Renal cortex interstitium (tissue), 15 donors: Measurements from ENCODE around the gene KLHL15. TPM values are rescaled to one million over a fixed set of nuclear protein-coding genes. Genes with fewer than 3 reads are reported as not detected.
A peak's percentile ranks its signal among the peaks of the same experiment; 100 is the strongest.
"Not testable (repeated sequence)": the region's sequence is repeated elsewhere in the genome, so short reads cannot be mapped to it uniquely, and the experiment has no call there.

ENCODE experiments used
- DNase-seq, 11 donors: peaks; one replicate each; pipeline ENCODE4 v3.0.0-alpha.2; 2013; ENCODE audit warnings: low read depth in 9 of 11, low spot score in 4 of 11; ENCODE audit errors: extremely low read depth in 1 of 11
- long read RNA-seq, 16 experiments: transcript quantifications; one replicate each; lab custom pipeline, GENCODE V29; 2026
- polyA plus RNA-seq, 3 donors: library from polyadenylated mRNA; unstranded; fragments of 120-200 nt; gene quantifications; one replicate each; pipeline ENCODE4 v1.2.1, GENCODE V29; 2013; ENCODE audit not compliant: insufficient read length in 3 of 3

The KLHL15 gene, protein sequence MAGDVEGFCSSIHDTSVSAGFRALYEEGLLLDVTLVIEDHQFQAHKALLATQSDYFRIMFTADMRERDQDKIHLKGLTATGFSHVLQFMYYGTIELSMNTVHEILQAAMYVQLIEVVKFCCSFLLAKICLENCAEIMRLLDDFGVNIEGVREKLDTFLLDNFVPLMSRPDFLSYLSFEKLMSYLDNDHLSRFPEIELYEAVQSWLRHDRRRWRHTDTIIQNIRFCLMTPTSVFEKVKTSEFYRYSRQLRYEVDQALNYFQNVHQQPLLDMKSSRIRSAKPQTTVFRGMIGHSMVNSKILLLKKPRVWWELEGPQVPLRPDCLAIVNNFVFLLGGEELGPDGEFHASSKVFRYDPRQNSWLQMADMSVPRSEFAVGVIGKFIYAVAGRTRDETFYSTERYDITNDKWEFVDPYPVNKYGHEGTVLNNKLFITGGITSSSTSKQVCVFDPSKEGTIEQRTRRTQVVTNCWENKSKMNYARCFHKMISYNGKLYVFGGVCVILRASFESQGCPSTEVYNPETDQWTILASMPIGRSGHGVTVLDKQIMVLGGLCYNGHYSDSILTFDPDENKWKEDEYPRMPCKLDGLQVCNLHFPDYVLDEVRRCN
- 10 to 100 TPM; 13.2 to 16.6 (median 14.0) TPM for polyA plus RNA-seq
- long read RNA-seq, donor 1 = 0 reads
- long read RNA-seq, donor 2, partial matches to known transcripts = 7 of 21 reads
- long read RNA-seq, donor 2, other reads (novel, unspliced or antisense) = 14 of 21 reads
- long read RNA-seq, donor 3 = 0 reads
- long read RNA-seq, donor 4, partial matches to known transcripts = 37 of 37 reads
- long read RNA-seq, donor 4, other reads (novel, unspliced or antisense) = 0 of 37 reads
- long read RNA-seq, donor 5, partial matches to known transcripts = 5 of 5 reads
- long read RNA-seq, donor 5, other reads (novel, unspliced or antisense) = 0 of 5 reads
- long read RNA-seq, donor 6, partial matches to known transcripts = 6 of 6 reads
- long read RNA-seq, donor 6, other reads (novel, unspliced or antisense) = 0 of 6 reads
- long read RNA-seq, donor 7 = 0 reads
- long read RNA-seq, donor 8 = 0 reads
- long read RNA-seq, donor 9 = 0 reads
- long read RNA-seq, donor 10 = 0 reads
- long read RNA-seq, donor 11, partial matches to known transcripts = 161 of 177 reads
- long read RNA-seq, donor 11, other reads (novel, unspliced or antisense) = 16 of 177 reads
- long read RNA-seq, donor 12 = 0 reads
- long read RNA-seq, donor 13, partial matches to known transcripts = 7 of 7 reads
- long read RNA-seq, donor 13, other reads (novel, unspliced or antisense) = 0 of 7 reads
- long read RNA-seq, donor 14 = 0 reads
- long read RNA-seq, donor 15 = 0 reads
- long read RNA-seq, donor 16, partial matches to known transcripts = 132 of 132 reads
- long read RNA-seq, donor 16, other reads (novel, unspliced or antisense) = 0 of 132 reads

- DNase-seq = no peak
Measured at GRCh38 chrX:24027086-24027485, at the start of gene KLHL15. Gene KLHL15 (minus strand): TSS chrX:24027186. CDS start chrX:24006693, 20,493 bp downstream.

DNA sequence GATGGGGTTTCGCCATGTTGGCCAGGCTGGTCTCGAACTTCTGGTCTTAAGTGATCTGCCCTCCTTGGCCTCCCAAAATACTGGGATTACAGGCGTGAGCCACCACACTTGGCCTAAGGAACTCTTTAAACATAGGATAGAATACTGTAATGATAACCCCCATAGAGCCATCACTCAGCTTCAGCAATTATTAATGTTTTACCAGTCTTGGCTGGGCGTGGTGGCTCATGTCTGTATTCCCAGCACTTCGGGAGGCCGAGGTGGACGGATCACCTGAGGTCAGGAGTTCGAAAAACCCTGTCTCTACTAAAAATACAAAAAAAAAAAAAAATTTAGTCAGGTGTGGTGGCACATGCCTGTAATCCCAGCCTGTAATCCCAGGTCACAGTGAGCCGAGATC, 42.9 kb upstream of the KLHL15 start:
- DNase-seq = no peak

DNA sequence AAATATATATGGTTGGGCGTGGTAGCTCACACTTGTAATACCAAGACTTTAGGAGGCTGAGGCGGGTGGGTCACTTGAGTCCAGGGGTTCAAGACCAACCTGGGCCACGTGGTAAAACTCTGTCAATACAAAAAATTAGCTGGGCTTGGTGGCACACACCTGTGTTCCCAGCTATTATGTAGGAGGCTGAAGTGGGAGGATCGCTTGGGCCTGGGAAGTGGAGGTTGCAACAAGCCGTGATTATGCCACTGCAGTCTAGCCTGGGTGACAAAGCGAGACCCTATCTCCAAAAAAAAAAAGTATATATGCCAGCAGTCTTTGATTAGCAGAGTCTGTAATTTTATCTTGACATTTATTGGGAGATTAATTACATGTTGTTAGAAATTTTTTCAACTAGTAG, 36.5 kb upstream of the KLHL15 start:
- no peak for DNase-seq

- no peak for DNase-seq
Measured at GRCh38 chrX:24055043-24055356, 28.0 kb upstream of the KLHL15 start.

- peak; percentile 65 to 96 (median 91) for DNase-seq
Measured at GRCh38 chrX:24054182-24055042, 27.4 kb upstream of the KLHL15 start, which contains the start of gene EIF2S3. Gene EIF2S3 (plus strand): TSS chrX:24054956. CDS start chrX:24054969, 13 bp downstream.

- not testable (repeated sequence) for DNase-seq
Measured at GRCh38 chrX:24050522-24051318, 23.7 kb upstream of the KLHL15 start.

- not testable (repeated sequence) for DNase-seq
Measured at GRCh38 chrX:24049643-24050042, 22.7 kb upstream of the KLHL15 start.

DNA sequence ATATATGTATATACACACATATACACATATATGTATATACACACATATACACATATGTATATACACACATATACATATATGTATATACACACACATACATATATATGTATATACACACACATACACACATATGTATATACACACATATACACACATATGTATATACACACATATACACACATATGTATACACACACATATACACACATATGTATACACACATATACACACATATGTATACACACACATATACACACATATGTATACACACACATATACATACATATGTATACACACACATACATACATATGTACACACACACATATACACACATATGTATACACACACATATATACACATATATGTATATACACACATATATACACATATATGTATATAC, 19.1 kb upstream of the KLHL15 start:
- DNase-seq = not testable (repeated sequence)

DNA sequence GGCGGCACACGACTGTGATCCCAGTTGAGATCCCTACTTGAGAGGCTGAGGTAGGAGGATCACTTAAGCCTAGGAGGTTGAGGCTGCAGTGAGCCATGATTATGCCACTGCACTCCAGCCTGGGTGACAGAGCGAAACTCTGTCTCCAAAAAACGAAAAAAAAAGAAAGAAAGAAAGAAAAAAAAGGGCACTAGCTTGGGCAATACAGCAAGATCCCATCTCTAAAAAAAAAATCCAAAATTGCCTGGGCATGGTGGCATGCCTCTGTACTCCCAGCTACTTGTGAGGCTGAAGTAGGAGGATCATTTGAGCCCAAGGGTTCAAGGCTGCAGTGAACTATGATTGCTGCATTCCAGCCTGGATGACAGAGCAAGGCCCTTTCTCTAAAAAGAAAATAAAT, 10.7 kb upstream of the KLHL15 start:
- no peak for DNase-seq

GRCh38 chrX:24034485-24034884, 7.5 kb upstream of the KLHL15 start:
- DNase-seq = no peak

DNA sequence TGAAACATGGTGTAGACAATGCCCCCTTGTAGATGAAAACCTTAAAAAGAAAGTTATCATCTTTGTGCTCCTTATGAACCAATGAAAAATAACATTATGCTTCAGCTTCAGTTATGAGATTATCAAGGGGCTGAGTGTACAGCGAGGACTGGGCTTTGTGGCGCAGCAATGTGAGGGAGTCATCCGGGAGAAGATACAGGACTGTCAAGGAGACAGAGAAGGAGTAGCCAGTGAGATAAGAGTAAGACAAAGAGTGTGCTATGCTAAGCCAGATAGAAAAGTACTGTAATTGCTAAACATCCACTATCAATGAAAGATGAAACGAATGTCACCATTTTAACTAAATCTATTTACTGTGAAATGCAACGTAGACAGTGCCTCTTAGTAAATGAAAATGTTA, 3.6 kb upstream of the KLHL15 start:
- DNase-seq = no peak

DNA sequence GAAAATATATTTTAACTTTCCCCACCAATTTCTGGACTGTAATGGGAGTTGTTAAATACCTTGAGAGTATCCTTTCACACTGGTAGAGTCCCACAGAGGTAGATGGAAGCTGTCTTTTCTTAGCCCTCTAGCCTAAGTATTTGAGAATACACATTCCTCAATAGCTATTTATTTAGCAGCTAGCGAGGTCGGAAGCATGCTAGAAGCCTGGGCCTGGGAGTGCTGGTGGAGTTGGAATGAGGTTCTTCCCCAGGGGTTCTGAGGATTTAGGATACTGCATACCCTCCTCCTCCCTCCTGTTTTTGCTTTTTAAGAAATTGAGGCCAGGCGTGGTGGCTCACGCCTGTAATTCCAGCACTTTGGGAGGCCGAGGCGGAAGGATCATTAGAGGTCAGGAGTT, 999 bp upstream of the KLHL15 start:
- DNase-seq = no peak

DNA sequence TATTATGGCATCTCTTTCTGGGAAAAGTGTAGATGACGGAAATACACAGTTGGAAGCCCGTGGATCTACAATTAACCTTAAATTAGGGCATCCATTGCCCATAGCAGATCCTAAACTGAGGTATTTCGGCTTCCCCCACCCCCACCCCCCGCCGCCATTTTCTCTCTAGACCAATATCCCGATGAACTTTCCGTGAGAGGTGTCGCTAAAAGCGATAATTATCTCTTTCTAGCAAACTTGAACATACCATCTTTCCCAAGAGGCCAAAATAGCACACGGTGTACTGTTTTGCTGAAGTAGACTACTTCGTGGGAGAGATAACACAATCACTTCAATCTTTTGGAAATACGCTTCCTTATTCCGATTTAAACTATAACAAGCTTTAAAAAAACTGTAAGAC, 554 bp downstream of the KLHL15 start:
- DNase-seq = peak in 3 of 11 donors; percentile 15 to 25 (median 18)

DNA sequence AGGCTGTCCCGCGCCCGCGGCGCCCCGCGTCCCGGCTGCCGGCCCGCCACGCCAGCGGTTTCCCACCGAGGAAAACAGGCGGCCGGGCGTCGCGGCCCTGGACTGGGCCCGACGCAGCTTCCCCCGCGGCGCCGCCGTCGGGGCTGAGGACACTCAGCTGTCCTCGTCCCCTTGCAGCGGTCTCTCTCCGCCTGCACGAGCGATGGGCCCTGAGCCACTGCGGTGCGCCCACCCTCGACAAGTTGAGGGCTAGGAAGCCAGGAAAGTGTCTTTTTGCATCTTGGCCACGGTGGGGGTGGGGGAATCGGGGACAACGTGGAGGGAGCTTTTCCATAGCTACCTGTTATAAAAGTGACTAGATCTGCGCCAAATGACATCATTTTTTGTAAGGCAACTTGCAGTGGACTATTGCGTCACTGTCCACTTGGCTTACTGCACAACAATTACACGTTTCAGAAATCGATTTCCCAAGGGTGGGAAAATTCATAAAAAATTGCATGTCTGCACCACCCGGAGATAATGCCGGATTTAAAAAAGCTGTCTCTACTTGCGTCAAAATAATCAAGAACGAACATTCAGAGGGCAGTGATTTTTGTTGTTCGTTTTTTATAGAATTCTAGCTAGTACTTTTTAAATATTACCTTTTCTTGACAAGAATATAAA, 1.1 kb downstream of the KLHL15 start:
- DNase-seq = peak in 7 of 11 donors; percentile 17 to 41 (median 32)

GRCh38 chrX:24024819-24025740, 1.9 kb downstream of the KLHL15 start:
- peak; percentile 45 to 87 (median 72) for DNase-seq
